A673 (cell line): ENCODE measurements around the gene USP44.

Experiments
- CTCF ChIP-seq: fragments of 300-800, 200-600 bp; sonication (generic); conservative IDR thresholded peaks from 2 replicates; pipeline ENCODE4 v1.5.1; 2017; ENCODE audit warnings: low read depth, mild to moderate bottlenecking, antibody characterized with exemption, low read length, moderate library complexity, mixed read lengths
- EZH2 ChIP-seq: fragments of 200-600 bp; sonication (generic); IDR thresholded peaks from 2 replicates; pipeline ENCODE4 v1.6.1; 2017; ENCODE audit warnings: borderline replicate concordance, low read depth, mild to moderate bottlenecking, mixed read lengths, antibody characterized with exemption, low read length; ENCODE audit not compliant: poor library complexity, severe bottlenecking

GRCh38 chr12:95480230-95480629 lies 71.0 kb downstream of the USP44 start:
- TF ChIP-seq CTCF: no peak
- no peak for TF ChIP-seq EZH2
